ENCODE data around the gene DND1.
"Not testable (repeated sequence)": the region's sequence is repeated elsewhere in the genome, so short reads cannot be mapped to it uniquely, and the experiment has no call there.

DNA sequence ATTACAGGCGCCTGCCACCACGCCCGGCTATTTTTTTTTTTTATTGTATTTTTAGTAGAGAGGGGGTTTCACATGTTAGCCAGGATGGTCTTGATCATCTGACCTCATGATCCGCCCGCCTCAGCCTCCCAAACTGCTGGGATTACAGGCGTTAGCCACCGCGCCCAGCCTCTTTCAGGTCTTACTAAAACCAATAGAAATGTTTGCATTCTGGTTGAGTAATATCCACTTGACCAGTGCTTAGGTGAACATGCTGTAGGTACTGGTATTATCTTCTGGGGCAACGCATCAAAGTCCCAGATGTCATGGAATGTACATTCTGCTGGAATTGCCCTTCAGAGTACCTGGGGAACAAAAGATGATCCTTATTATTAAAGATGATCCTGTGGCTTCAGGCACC is 35.4 kb upstream of the DND1 start:
- TF ChIP-seq, protein P1, sequence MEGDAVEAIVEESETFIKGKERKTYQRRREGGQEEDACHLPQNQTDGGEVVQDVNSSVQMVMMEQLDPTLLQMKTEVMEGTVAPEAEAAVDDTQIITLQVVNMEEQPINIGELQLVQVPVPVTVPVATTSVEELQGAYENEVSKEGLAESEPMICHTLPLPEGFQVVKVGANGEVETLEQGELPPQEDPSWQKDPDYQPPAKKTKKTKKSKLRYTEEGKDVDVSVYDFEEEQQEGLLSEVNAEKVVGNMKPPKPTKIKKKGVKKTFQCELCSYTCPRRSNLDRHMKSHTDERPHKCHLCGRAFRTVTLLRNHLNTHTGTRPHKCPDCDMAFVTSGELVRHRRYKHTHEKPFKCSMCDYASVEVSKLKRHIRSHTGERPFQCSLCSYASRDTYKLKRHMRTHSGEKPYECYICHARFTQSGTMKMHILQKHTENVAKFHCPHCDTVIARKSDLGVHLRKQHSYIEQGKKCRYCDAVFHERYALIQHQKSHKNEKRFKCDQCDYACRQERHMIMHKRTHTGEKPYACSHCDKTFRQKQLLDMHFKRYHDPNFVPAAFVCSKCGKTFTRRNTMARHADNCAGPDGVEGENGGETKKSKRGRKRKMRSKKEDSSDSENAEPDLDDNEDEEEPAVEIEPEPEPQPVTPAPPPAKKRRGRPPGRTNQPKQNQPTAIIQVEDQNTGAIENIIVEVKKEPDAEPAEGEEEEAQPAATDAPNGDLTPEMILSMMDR (IDR thresholded peaks at IDR 0.05; ENCODE audit: poor library complexity) = not testable (repeated sequence)
- TF ChIP-seq EZH2 (IDR thresholded peaks at IDR 0.05; ENCODE audit: borderline replicate concordance); EZH2phosphoT487 (IDR thresholded peaks at IDR 0.05; ENCODE audit: low read depth, severe bottlenecking, unreplicated experiment): not testable (repeated sequence)
